NK-92 treated with Interleukin-12 subunit alpha and Interleukin-12 subunit beta, amount 100 ng/mL, for 24 hours (cell line): ENCODE data around the gene EID1.
"Not testable (repeated sequence)": the region's sequence is repeated elsewhere in the genome, so short reads cannot be mapped to it uniquely, and the experiment has no call there.

Experiments used
- DNase-seq: peaks from one replicate; lab custom pipeline; 2025; lab: John Stamatoyannopoulos, UW

EID1 gene

DNA sequence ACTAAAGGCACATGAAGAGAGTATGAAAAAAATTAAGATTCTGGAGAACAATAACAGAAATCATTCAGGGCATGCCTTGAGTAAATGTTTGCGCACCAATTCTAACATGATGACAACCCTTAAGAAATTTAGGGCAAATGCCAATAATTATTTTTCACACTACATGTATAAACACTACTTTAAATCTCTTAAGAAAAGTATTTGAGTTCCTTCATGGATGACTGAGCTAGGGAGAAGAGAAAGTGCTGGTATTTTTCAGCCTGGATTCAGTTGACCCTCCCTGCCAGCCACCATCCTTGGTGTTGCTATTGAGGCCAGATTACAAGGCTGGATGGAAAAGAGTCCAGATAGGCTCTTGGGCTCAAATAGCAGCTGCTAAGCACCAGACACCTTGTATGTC, 8.0 kb upstream of the EID1 start:
- no peak for DNase-seq

- no peak for DNase-seq
These were observed 6.4 kb upstream of the EID1 start for GRCh38 chr15:48871542-48871941.

DNA sequence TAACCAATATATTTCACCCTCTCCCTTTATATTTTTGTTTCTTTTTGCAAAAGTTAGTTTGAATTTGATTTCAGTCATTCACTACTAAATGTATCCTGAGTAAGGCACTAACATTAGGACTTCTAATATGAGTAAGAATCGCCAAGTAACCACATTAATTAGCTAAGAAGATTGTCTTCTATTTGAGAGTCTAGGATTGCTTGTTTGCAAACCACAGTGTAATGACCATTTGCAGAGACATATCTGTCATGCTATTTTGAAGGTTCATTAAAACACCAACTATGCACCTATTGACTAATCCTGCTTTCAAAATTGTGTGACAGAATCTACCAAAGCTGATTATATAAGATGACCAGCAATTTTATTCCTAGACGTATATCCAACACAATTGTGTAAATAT, 5.3 kb upstream of the EID1 start:
- no peak for DNase-seq

DNA sequence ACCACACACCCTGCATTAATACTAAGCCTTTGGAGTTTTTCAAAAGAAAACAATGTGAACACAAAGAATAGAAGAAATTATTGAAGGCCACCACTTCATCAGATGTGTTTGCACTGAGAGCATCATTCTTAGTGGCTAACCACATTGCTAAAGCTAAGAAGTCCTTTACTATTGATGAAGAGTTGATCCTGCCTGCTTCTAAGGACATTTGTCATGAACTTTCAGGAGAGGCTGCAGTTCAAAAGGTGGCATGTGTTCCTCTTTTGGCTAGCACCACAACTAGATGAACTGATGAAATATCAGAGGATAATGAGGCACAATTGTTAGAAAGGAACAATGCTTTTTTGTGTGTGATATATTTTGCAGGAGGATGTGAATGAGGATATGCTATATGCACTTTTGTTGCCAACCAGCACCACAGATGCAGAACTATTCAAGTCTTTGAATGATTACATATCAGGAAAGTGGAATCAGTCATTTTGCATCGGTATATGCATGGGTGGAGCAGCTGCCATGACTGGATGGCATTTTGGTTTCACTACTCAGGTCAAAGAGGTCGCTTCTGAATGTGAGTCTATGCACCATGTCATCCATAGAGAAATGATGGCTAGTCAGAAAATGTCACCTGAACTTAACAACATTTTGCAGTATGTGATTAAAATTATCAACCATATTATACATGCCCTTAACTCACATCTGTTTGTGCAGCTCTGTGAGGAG, 2.5 kb upstream of the EID1 start:
- DNase-seq = no peak

- DNase-seq = no peak
These were observed 1.9 kb upstream of the EID1 start for GRCh38 chr15:48876057-48876456.

DNA sequence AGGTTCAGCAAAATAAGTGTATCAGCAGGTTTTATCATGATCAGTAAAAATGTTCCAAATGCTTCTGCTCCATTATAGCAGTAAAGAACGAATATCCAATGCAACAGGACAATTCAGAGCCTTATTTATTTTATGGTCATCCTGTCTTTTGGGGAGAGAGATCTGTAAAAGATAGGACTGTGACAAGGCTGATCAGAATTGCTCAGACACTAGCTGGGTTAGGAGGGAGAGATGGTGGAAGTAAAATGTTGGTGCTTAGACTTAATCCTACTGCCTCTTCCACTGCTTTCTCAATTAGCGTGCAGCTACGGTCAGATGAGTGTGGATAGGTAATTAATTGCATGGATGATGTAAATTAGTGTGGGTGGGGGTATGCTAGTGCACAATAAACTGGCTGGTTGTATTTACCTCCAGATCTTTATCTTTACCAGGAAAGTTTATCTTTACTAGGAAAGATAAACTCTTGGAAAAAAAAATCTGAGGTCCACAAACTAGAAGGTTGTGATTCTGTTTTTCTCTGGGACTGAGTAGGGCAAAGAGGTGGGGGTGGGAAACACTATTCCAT, 2.2 kb downstream of the EID1 start:
- no peak for DNase-seq

DNA sequence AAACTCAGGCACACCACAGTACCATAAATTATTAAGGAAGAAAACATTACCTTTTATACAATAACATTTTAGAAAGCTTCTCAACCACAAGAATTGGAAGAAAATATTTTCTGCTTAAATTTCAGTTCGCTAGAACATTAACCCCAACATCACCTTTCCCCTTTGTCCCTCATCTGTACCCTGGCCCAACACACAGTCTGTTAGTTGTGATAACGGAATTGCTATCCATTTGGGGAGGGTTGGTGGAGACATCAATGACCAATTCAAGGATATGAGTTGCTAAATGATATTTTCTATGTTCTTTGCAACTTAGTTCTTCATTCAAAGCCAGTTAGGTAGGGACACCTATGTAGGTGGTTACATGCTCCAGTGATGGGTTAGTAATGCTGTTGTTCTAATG, 5.8 kb downstream of the EID1 start:
- DNase-seq = no peak

DNA sequence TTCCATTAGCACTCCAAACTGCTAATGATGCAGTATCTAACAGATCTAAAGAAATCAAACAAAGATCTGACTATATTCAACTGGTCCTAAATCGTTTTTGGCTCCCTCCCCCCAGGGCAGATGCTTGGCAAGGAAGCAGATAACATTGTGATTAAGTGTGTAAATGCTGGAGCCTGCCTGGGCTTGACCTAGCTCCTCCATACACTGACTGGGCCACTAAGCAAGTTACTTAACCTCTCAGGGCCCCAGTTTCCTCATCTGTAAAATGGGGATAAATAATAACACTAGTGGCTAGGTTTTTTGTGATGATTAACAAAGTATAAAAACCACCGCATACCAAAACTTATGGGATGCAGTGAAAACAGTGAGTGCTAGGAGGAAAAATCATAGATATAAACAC, 9.2 kb downstream of the EID1 start:
- no peak for DNase-seq

- no peak for DNase-seq
These were observed 10.3 kb downstream of the EID1 start for GRCh38 chr15:48888191-48888590.

DNA sequence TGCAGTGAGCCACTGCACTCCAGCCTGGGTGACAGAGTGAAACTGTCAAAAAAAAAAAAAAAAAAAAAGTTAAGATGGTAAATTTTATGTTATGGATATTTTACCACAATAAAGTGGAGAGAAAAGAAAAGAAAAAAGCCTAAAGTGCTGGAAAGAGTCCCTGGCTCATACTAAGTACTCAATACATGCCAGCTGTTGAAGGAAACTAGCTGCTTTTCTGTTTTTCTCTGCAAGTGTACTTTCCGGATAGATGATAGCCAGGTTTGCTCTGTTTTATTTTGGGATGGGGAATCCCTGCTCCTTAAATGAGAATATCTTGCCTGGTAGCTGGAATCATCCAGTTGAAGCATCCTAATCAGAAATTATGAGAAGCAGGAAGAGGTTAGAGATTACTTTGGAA, 10.9 kb downstream of the EID1 start:
- DNase-seq = no peak

GRCh38 chr15:48889925-48890324, 12.0 kb downstream of the EID1 start:
- DNase-seq = no peak

DNA sequence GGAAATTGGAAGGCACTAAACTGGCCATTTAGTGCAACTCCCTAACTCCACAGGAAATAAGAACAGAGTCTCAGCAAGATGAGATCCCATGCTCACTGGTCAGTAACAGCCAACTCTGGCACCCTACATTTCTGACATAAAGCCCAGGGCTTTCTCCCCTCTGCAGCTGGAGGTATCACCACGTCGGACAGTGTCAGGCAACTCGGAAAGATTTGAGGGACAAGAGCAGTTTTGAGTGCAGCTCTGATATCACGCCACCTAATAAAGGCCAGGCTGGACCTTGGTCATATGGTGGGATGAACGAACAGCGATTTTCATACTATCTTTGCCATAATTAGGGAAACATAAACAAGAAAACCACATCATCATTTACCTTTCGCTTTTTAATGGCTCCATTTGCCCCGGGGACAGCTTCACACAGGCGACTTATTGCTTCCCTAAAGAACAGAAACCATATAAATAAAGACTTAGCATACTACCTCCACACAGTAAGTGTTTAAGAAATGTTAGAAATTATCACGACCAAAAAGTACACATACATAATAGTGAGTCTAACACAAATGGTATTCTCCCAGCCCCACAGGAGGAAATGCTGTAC, 12.5 kb downstream of the EID1 start:
- DNase-seq = no peak

DNA sequence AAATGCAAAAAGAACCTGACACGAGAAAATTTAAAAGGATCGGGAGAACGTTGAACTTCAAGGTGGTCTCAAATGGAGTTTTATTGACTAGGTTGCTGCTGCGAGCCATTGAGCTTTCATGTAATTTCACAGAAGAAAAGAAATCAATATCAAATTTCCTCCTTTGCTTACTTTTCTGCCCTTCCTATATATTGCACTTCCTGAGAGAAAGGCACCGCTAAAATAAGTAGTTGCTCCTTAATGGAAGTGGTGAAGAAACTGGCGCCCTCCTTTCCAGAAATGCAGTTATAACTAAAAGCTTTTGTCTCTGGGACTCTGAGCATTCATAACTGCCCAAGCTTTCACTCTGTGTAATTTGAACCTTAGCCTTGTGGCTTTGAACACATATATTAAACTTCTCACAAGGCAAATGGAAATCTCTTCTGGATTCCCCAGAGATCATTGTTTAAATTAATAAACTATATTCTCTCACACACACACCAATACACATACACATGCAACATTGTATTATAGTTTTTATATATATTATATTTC, 13.4 kb downstream of the EID1 start:
- no peak for DNase-seq

- no peak for DNase-seq
These were observed 15.4 kb downstream of the EID1 start for GRCh38 chr15:48893311-48893710.

- no peak for DNase-seq
These were observed 19.2 kb downstream of the EID1 start for GRCh38 chr15:48896869-48897814.

DNA sequence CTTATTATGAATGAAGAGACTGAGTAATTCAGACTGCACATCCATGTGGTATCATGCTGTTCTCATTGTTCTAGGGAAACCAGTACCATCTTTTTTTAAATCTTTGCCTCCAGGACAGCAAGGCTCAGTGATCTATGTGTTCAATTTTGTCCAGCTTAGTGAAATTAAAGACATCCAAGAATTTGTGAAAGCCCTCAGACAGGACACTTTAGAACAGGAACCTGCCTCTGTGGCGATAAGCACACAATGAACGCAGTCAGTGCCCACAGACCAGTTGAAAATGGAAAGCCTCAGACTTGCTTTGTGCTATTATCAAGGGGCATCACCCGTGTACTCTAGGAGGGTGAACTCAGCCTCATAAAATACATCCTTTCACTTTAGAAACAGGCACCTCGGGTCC, 20.1 kb downstream of the EID1 start:
- DNase-seq = no peak

DNA sequence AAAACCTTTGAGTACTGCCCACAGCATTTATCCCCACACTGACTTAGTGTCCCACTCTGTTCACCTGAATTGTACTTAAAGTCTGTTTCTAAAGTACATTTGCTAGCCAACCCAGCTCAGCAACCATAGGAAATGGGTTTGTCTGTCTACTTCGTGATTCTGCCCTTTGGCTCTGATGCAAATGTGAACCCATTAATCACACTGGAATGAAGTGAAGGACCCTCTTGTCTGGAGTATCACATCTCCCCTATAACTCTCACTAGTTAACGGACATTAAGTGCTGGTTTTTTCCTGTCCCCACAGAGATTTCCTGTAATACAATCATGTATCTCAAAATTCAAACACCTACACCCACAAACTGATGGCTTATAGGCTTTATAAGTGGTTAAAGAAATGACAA, 20.5 kb downstream of the EID1 start:
- DNase-seq = no peak

DNA sequence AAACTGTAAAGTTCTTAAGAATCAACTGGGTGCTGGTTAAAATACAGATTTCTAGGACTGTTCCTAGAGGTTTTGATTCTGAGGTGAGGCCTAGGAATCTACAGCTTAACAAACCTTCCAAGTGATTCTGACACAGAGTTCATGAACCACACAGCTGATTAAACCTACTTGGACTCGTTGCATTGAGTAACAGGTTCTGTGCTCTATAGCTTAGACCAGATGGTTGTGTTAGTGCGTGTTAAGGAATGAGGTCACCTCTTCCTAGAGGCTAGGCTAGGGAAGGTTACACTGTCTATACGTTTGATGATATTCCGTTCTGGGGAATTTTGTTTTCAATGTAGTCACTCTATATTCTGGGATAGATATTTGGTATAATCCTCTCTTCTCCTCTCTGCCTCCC, 21.9 kb downstream of the EID1 start:
- DNase-seq = no peak

DNA sequence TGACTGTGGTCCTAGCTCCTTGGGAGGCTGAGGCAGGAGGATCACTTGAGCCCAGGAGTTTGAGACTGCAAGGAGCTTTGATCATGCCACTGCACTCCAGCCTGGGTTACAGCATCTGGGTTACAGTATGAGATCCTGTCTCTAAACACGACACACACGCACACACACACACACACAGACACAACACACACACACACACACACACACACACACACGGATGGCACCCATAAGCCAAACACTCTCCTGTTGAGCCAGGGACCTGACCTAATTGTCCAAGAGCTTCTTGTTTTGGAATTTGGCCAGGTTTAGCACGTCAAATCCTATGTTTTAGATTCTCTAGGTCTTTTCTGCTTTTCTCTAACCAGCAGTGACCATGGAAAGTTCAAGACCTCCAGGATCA, 26.8 kb downstream of the EID1 start:
- DNase-seq = no peak

- DNase-seq = no peak
These were observed 27.3 kb downstream of the EID1 start for GRCh38 chr15:48905216-48905615.

DNA sequence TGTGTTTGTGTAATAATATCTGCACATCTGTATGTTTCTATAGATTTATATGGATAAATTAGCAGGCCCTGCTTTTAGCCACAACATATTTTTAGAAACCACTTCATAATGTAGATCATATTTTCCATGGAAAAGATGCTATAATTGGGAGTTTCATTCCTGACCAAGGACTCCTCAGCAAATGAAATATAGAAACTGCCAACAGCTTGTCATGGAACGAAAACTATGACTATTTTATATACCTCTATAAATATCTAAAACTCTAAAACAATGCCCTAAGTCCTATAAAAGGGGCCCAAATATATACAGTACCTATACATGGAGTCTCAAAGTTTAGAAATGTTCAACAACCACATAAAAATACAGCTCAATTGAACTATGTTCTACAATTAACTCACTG, 27.9 kb downstream of the EID1 start:
- no peak for DNase-seq

GRCh38 chr15:48909313-48909712, 31.4 kb downstream of the EID1 start:
- not testable (repeated sequence) for DNase-seq
